ENCODE data around the gene LMO7.

Gene LMO7

DNA sequence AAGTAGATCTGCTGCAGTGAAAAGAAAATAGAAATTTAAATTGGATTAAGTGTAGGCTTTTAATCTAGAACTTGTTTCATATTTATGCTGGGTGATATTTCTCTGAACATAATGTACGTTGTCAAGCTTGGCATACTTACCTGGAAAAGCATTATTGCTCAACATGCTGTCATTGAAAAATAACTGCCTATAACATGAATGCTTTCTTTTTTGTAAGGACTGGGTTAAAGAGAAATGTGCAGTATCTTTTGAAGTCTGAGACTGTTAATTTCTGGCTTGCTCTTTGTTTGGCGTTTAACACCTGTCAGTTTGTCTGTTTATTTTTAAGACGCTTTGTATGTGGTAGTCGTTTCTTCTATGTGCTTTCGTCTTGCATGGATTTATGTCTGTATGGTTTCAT lies 175.2 kb downstream of the LMO7 start:
- DNase-seq: no peak

DNA sequence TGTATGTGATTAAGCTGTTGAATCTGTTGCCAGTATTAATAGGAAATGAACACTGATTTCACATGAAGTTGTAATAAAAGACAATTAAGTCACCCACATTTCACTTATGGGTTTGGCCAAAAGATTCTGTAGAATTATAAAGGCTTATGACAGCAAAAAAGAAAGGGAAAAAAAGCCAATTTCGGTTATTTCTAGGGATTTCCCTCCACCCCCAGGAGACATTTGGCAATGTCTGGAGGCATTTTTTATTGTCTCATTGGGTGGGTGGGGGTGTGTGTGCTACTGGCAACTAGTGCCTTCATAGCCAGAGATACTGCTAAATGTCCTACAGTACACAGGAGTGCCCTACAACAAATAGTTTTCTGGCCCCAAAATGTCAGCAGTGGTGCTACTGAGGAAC lies 175.7 kb downstream of the LMO7 start:
- no peak for DNase-seq

DNA sequence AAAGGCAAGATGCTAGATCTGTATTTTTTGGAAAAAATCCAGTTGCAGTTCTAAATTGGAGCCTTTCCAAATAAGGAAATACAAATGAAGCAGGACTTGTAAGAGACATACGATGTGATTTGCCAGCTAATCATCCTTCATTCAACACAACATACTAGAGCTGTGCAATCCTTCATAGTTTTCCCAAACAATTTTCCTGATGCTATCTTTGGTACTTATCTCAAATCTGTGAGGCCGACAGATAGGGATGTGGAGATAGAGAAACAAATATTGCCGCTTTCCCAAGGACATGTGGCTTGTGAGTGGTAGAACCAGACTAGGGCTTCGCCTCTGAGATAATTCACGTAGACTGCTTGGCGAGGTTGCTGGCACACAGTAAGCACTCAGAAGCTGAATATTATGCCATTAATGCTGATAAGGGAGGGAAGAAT lies 176.6 kb downstream of the LMO7 start:
- DNase-seq: no peak

DNA sequence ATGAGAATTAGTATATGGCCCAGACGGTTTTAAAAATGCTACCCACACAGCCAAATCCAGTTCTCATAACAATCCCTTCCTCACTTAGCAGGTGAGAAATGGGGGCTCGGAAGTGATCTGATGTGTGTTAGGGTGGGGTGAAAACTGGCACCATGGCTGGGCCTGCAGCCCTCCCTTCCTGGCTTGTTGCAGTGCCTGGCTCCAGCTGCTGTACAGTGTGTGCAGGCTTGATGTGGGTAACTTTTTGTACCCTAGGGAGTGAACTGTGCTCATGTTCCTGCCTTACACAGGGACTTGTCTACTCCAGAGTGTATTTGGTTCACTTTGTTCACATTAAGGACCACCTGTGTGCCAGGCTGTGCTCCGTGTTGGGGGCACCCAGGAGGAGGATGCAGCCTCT lies 177.2 kb downstream of the LMO7 start:
- no peak for DNase-seq

DNA sequence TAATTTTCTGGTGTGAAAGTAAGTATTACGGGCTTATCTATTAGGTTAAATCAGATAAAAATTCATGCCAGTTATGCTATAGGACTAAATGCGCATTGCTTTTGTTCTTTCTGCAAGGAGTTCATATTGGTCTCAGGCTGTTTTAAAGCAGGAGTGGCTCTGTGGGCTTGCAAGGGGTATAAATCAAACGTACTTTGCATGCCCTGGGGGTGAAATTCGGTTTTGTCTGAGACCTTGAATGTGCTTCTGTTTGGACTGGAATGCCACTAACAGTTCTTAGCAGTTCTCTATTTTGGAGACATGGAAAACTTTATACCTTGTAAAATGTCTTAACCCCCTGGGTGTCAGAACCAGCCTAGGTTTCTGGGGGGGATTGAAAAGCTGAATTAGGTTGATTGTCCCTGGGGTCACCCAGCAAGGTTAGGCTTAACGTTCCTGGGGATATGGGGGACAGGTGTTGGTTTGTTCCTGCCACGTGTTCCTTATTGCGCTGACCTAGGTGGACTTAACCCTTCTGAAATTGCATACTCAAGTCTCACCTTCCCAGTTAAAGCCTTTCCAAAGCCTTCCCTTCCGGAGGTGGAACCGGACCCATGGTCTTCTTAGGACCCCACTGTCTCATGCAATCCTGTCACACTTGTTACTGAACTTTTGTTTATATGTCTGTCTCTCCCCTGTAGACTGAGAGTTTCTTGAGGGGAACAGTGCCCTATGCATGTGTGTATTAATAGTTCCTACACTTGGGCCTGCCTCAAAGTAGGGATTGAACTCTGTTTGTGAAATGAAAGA lies 182.2 kb downstream of the LMO7 start:
- DNase-seq: no peak

DNA sequence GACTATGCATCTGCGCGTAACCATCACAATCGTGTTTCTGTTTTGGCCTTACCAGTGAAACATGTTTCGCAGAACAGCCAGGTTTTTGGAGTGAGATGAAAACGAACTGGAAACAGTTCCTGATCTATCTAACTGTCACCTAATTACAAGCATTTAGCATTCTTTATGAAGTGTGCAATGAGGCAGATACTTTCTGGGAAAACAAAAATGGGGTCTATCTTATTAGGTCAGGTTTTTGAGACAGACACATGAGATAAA lies 182.8 kb downstream of the LMO7 start:
- DNase-seq: no peak

DNA sequence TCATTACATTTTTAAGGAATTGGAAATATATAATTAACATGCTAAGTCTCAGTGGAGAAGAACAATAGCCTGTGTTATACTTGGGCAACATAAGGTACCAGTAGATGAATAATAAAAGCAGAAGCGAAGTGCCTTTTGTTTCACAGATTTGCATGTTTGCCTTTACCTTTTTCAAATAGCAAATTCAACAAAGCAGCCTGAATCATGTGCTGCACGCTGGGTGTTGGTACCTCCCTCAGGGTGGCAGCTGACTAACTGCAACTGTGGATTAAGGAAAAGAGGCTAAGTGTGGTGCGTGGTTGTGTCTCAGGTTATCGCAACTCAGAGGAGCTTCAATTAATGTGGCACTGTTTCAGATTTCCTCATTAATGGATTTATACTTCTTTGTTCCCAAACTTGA lies 189.0 kb downstream of the LMO7 start:
- no peak for DNase-seq

DNA sequence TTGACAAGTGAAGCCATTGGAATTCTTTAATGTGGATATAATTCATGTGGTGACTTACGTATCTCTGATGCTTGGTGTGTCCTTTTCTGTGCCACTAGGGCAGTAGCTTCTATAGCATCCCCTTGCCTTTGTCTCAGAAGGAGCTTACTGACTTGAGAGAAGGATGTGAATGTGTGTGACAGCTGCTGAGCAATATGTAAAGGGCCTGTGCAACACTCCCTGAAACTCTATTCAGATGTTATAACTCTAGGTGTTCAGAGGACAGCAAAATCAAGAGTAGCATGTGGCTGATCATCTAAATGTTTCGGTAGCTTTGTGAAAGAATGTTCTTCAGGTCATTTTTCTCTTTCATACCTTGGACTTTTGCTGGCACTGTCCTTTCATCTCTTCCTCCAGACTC lies 189.5 kb downstream of the LMO7 start:
- DNase-seq: no peak

DNA sequence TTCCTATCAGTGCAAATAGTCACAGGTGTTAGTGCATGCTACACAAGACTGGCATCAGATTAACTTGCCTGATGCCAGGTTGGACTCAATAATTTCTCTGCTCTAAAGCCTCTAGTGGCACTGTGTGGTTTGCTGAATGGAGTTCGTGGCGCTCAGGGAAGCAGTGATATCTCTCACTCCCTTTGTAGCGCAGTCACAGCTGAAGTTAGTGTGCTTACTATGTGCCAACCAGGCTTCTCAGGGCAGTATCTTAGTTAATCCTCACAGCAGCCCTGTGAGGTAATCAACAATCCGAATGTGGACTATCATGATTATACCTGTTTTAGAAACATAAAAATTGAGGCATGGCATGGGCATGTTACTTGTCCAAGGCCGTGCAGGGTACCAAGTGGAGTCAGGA lies 190.3 kb downstream of the LMO7 start:
- no peak for DNase-seq

DNA sequence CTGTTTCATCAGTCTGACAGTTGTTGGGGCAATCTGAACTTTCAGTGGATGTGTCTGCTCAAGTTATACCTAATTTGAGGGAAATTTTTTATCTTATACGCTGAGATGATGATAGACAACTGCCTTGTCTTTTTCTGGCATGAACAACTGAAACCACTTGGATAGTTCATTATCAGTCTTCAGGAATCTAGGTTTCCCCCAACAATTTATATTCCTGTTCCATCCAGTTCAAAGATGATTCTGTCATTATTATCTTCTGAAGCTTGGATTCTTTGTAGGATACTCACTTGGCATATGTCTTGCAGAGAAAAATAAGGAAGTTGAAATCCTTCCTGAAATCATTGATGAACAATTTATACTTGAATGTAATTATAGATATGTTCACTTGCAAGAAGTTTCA lies 193.7 kb downstream of the LMO7 start:
- no peak for DNase-seq

DNA sequence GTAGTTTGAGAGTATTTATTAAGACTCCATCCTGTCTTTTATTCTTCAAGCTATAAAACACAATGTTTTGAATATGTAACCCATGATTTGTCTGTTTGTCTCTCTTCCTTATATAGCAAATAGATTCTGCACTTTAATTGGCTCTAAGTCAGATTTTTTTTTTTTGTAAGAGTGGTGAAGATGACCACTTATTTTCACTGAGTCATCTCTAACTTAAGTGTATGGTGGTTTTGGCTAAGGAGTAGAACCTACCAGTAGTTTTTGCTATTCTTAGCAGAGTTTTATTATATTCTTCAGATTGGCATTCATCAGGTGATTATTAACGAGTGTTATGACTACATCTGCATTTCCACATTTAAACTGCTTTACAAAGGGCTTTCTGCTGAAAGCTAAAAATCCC lies 194.7 kb downstream of the LMO7 start:
- DNase-seq: no peak

DNA sequence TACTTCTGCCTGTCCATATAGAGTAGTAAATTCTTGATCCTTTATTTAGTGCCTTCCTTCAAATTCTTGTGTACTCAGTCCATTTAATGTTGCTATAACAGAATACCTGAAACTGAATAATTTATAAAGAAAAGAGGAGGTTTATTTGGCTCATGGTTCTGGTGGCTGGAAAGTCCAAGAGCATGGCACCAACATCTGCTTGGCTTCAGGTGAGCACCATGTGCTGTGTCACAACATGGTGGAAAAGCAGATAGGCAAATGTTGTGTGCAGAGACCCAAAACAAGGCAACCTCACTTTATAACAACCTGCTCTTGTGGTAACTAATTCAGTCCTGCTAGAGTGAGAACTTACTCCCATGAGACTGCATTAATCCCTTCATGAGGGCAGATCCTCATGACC lies 195.3 kb downstream of the LMO7 start:
- no peak for DNase-seq

DNA sequence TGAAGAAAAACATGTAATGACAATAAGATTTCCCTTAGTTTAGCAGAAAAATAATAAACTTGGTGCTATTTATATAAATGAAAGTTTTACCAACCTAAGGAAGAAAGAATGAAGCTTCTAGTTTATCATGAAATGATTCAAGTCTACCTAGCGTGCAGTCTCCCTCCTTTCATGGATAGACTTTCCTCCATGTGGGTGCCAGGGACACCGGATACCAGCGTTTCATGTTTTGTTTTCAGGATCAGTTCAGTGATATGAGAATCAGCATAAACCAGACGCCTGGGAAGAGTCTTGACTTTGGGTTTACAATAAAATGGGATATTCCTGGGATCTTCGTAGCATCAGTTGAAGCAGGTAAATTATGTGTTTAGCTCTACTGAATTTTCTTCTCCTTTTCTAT lies 196.7 kb downstream of the LMO7 start:
- DNase-seq: no peak

DNA sequence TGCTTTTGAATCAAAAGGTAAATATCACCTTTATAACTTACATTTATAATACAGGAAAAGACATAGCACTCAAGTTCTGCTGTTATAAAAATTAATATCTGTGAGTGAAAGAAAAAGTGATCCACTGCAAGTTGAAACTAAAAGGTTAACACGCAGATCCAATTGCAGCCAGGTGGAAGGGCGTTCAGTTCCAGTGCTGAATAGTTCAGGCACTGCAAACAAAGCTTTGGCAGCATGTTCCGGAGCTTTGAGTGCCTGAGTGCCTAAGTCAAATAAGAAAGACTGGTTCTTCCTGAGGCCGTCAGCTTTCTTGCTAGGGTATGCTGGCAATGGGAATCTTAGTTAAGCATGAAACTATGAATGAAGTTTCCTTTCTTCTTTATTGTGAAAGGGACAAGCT lies 200.3 kb downstream of the LMO7 start:
- no peak for DNase-seq

DNA sequence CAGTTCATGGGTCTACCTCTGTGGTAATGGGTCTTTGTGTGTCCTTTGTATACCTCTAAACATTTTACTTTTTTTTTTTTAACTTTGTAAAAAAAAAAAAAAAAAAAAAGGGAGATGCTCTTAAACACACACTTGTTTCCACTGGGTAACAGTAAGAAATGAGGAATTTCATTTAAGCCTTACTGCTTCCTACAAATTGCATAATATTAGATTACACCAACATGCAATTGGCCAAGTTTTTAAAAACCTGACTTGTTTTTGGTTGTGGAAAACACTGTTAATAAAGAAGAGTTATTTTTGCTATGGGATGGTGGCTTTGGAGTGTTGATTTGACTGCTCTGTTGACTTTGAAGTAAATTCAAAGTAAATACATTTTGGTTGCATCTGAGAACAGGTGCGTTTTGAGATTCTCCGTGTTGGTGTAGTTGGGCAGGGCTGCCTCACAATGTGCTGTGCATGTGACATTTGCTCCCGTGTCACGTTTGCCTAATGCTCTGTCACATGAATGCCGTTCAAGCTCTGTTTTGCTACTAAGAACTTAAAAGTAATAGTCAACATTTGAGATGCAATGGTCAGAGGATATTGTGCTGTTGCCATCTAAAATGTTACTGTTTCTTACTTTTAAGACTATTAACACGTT lies 202.4 kb downstream of the LMO7 start:
- DNase-seq: no peak

DNA sequence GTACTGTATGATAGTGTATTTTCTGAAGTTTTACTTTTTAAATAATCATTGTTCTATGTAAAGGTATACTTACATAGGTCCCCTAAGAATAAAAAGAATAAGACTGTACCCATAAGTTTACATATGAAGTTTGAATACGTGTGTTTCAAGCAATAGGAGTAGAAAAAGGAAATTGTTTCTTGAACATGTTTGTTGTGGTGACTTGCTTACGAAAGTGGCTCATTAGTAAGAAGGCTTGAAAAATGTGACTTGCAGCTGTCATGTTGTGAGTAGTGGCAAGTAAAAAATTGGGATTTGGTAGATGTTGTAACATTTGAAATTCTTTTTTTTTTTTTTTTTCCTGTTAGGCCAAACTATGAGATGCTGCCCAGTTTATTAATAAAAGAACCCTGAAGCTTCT lies 203.3 kb downstream of the LMO7 start:
- no peak for DNase-seq

DNA sequence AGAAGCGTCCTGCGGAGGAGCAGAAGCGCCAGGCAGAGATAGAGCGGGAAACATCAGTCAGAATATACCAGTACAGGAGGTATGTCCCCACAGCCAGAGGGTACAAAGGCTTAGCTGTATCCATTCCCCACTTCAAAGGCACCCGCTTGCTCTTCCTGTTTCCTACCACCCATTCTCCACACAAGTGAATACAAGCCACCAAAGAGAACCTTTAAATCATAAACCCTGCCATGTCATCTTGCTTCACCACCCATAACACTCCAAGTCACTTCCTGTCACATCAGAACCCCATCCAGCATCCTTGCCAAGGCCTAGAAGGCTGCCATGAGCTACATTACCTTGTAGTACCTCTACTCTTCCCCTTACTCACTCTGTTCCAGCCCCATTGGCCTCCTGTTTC lies 205.8 kb downstream of the LMO7 start:
- no peak for DNase-seq

DNA sequence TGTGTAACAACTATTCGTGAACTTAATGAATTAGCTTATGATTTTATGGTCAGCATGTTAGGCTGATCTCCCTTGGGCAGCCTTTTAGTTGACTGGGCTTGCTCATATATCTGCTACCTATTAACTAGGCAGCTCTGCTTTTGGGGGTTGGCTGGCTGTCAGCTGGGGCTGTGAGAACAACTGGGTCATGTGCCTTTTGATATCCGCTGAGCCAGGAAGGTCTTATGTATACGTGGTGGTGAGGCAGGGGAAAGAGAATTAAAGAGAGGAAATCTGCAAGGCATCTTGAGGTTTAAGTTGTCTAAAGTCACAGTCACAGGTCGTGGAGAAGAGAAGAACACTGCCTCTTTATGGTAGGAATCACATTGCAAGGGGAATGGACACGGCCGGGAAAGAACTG lies 206.9 kb downstream of the LMO7 start:
- DNase-seq: no peak

DNA sequence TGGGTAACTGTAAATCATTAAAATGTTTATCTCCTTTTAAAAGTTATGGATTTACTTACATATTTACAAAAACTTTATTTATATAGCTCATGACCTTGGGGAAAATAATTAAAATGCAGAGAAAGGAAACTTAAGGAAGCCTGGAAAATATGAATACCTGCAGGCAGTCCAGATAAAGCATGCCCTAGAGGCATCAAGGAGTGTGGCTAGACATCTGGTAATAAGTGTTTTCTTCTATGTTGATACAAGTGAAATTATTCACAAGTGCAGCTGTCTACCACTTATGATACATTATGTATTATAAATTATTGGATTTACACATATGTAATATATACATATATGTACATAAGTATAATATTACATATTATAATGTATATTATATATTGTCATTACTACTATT lies 207.9 kb downstream of the LMO7 start:
- DNase-seq: no peak

DNA sequence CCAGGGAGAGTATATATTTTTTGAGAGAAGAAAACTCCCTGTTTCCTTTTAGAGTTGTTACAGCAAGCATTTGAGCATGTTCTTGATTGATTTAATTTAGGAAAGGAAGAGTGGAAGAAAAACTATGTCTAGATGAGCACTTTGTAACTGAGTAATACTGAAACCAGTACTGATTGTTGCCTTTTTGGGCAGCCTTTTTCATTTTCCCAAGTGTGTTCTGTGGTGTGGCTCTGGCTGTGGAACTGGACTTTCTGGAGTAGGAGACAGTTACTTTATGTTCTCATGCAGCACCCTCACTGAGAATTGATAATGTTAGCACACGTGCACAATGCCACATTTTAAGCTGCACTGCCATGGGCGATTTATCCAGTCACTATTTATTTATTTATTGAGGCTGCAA lies 211.5 kb downstream of the LMO7 start:
- DNase-seq: no peak

DNA sequence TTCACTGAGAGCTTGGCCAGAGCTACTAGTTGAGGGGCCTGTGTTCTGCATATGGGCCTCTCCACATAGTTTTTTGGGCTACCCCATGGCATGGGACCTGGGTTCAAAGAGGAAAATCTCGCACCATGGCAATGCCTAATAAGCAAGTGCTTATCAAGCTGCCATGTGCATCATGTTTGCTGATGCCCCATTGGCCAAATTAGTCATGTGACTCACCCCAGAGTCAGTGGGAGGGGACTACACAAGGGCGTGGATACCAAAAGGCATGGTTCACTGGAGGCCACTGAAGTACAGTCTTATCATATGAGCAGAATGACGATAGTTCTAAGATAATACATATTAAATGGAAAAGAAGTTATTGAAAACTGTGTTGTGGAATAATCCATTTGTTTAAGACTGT lies 214.8 kb downstream of the LMO7 start:
- DNase-seq: no peak

DNA sequence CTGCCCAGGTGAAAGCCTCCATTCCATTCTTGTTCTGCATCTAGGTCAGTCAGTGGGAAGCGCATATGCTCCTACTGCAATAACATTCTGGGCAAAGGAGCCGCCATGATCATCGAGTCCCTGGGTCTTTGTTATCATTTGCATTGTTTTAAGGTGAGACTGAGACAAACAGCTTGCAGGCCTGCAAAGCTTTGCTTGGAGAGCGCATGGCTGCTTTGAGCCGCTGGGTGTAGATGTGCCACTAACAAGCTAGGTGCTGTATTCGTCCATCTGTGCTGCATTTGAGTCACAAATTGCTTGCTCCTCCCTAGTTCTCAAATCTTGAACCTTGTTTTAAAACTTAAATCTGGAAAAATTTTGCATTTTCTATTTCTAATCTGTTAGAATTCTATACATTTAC lies 219.1 kb downstream of the LMO7 start:
- no peak for DNase-seq

DNA sequence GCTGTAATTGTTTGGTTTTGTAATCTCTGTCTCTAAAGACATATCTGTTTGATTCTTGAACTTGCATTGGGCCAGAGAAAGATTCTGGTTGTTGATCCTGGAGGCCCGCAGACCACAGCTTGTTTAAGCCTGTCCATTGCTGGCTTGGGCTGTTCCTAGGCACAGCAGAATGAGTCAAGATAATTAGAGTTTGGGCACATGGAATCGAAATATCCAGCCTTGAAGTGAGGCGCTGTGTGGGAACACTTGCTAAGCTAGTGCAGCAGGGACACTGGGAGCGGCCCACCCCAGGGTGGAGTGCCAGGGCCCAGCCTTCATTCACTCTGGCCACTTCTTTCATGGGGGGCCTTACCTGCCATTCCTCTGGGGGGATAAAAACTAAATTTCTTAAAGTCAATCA lies 219.7 kb downstream of the LMO7 start:
- no peak for DNase-seq

DNA sequence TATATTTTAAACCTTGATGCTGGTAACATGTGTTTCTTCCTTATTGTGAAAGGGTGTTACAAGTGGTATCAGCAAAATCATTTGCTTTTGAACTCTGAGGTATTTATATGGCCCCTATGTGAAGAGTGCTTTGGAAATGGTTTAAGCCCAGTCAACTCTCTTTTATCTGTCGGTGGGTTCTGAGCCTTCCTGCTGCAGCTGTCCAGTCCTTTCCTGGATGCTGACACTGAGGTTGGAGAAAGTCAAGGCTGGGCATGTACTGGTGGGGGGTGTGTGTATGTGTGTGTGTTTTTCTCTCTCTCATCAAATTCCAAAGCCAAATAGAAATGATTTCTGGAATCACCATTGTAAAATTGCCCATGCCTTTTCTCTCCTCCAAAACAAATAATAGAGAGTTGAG lies 221.2 kb downstream of the LMO7 start:
- DNase-seq: no peak

DNA sequence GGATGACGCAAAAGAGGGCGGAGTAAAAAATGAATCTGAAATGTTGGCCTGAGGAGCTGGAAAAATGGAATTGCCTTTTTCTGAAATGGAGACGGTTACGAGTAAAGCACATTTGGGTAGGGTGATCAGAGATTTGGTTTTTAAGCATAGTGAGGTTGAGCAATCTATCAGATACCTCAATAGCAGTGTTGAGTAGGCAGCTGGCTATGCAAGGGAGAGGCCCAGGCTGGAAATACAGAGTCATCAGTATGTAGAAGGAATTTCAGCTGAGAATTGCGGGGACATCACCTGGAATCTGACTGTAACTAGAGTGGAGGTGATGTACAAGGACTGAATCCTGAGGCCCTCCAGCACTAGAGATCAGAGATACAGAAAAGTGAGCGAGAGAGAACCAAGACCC lies 224.8 kb downstream of the LMO7 start:
- no peak for DNase-seq

Measured in activated effector memory CD4-positive, alpha-beta T cell treated with anti-CD3 and anti-CD28 coated beads, Interleukin-2, amount 50 U/mL, for 16 hours (primary cell).